OCI-LY1 (cell line): Measurements from ENCODE around the gene ZNF438.

Experiments used
- H2AFZ ChIP-seq: fragments of 200-600 bp; sonication (generic), shearing (Covaris generic); 2 replicates; pipeline ENCODE4 v1.6.0; 2014; ENCODE audit warnings: antibody characterized with exemption, mild to moderate bottlenecking, low read length
- H3F3A ChIP-seq: fragments of 200-600 bp; sonication (generic), shearing (Covaris generic); 2 replicates; pipeline ENCODE4 v1.6.0; 2014; ENCODE audit warnings: mild to moderate bottlenecking, antibody characterized with exemption, low read length, moderate library complexity; ENCODE audit not compliant: insufficient read depth
- H3K27ac ChIP-seq: fragments of 200-600 bp; sonication (generic); 2 replicates; pipeline ENCODE4 v1.5.1; 2014; ENCODE audit warnings: low read length, mixed run types, mild to moderate bottlenecking, low read depth; ENCODE audit not compliant: poor library complexity, severe bottlenecking
- H3K27me3 ChIP-seq: fragments of 200-600 bp; sonication (generic); 2 replicates; pipeline ENCODE4 v1.6.0; 2014; ENCODE audit warnings: antibody characterized with exemption, mild to moderate bottlenecking, low read length, moderate library complexity; ENCODE audit not compliant: insufficient read depth
- H3K36me3 ChIP-seq: fragments of 200-600 bp; sonication (generic); 2 replicates; pipeline ENCODE4 v1.6.1; 2014; ENCODE audit warnings: mild to moderate bottlenecking, antibody characterized with exemption, low read length, moderate library complexity, mixed read lengths; ENCODE audit not compliant: insufficient read depth
- H3K4me1 ChIP-seq: fragments of 200-600 bp; sonication (generic); 2 replicates; pipeline ENCODE4 v1.5.1; 2014; ENCODE audit warnings: mild to moderate bottlenecking, low read length, moderate library complexity; ENCODE audit not compliant: insufficient read depth, severe bottlenecking
- H3K4me2 ChIP-seq: fragments of 200-600 bp; sonication (generic), shearing (Covaris generic); 2 replicates; pipeline ENCODE4 v1.6.1; 2014; ENCODE audit warnings: low read length
- H3K4me3 ChIP-seq: fragments of 200-600 bp; sonication (generic); 2 replicates; pipeline ENCODE4 v1.5.1; 2014; ENCODE audit warnings: low read length, low read depth, mild to moderate bottlenecking, mixed read lengths; ENCODE audit not compliant: poor library complexity, severe bottlenecking
- H3K79me2 ChIP-seq: fragments of 200-600 bp; shearing (Covaris generic); 2 replicates; pipeline ENCODE4 v1.6.1; 2016; ENCODE audit warnings: mixed run types, low read length, mixed read lengths; ENCODE audit not compliant: insufficient read depth
- H3K9ac ChIP-seq: fragments of 200-600 bp; sonication (generic), shearing (Covaris generic); 2 replicates; pipeline ENCODE4 v1.6.1; 2014; ENCODE audit warnings: mild to moderate bottlenecking, low read length, mixed read lengths
- H3K9me2 ChIP-seq: fragments of 200-600 bp; sonication (generic), shearing (Covaris generic); 2 replicates; pipeline ENCODE4 v1.6.1; 2014; ENCODE audit warnings: low read depth, mild to moderate bottlenecking, low read length, mixed read lengths
- H3K9me3 ChIP-seq: fragments of 200-600 bp; shearing (Covaris generic); 2 replicates; pipeline ENCODE4 v1.6.1; 2014; ENCODE audit warnings: low read length, mixed read lengths
- H4K20me1 ChIP-seq: fragments of 200-600 bp; sonication (generic), shearing (Covaris generic); 2 replicates; pipeline ENCODE4 v1.6.0; 2016; ENCODE audit warnings: mild to moderate bottlenecking, low read length; ENCODE audit not compliant: insufficient read depth
- EZH2 ChIP-seq: fragments of 200-600 bp; sonication (generic), shearing (Covaris generic); IDR thresholded peaks from 2 replicates; pipeline ENCODE4 v1.8.0; 2017; ENCODE audit warnings: borderline replicate concordance, mixed run types, mild to moderate bottlenecking, antibody characterized with exemption, low read length, moderate library complexity, mixed read lengths
- TF ChIP-seq, protein P1 (sequence below): fragments of 200-600 bp; sonication (generic), shearing (Covaris generic); IDR thresholded peaks from 2 replicates; pipeline ENCODE4 v1.5.1; 2017; ENCODE audit warnings: mild to moderate bottlenecking, antibody characterized with exemption, low read length, moderate library complexity, mixed read lengths

The ZNF438 gene

GRCh38 chr10:31001740-31002139, 29.9 kb downstream of the ZNF438 start:
- Histone ChIP-seq H3K36me3 (no peaks in the 10 kb centered on the region), H3K9me2 (no peaks in the 10 kb centered on the region), H3K4me3 (no peak overlapping the region), H2AFZ (no peak overlapping the region), H3F3A (no peaks in the 10 kb centered on the region), H3K4me2 (no peak overlapping the region), H3K4me1 (no peaks in the 10 kb centered on the region), H3K9me3 (no peaks in the 10 kb centered on the region), H4K20me1 (no peaks in the 10 kb centered on the region), H3K9ac (no peak overlapping the region), H3K79me2 (no peaks in the 10 kb centered on the region), H3K27me3 (no peaks in the 10 kb centered on the region; the same call in 1 of the 2 replicates), H3K27ac (no peak overlapping the region)
- TF ChIP-seq, protein P1, sequence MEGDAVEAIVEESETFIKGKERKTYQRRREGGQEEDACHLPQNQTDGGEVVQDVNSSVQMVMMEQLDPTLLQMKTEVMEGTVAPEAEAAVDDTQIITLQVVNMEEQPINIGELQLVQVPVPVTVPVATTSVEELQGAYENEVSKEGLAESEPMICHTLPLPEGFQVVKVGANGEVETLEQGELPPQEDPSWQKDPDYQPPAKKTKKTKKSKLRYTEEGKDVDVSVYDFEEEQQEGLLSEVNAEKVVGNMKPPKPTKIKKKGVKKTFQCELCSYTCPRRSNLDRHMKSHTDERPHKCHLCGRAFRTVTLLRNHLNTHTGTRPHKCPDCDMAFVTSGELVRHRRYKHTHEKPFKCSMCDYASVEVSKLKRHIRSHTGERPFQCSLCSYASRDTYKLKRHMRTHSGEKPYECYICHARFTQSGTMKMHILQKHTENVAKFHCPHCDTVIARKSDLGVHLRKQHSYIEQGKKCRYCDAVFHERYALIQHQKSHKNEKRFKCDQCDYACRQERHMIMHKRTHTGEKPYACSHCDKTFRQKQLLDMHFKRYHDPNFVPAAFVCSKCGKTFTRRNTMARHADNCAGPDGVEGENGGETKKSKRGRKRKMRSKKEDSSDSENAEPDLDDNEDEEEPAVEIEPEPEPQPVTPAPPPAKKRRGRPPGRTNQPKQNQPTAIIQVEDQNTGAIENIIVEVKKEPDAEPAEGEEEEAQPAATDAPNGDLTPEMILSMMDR = no peak
- no peak for TF ChIP-seq EZH2

- TF ChIP-seq EZH2 = no peak
- TF ChIP-seq, protein P1 = no peak
- Histone ChIP-seq H3K79me2 (no peaks in the 10 kb centered on the region), H2AFZ (no peak overlapping the region), H3F3A (no peaks in the 10 kb centered on the region), H3K9ac (no peak overlapping the region), H3K9me3 (no peaks in the 10 kb centered on the region), H3K27ac (no peak overlapping the region), H4K20me1 (no peaks in the 10 kb centered on the region), H3K4me1 (no peaks in the 10 kb centered on the region), H3K4me3 (no peak overlapping the region), H3K4me2 (no peak overlapping the region), H3K36me3 (no peaks in the 10 kb centered on the region), H3K9me2 (no peaks in the 10 kb centered on the region), H3K27me3 (no peaks in the 10 kb centered on the region)
Measured at GRCh38 chr10:31000867-31001266, 30.8 kb downstream of the ZNF438 start.

DNA sequence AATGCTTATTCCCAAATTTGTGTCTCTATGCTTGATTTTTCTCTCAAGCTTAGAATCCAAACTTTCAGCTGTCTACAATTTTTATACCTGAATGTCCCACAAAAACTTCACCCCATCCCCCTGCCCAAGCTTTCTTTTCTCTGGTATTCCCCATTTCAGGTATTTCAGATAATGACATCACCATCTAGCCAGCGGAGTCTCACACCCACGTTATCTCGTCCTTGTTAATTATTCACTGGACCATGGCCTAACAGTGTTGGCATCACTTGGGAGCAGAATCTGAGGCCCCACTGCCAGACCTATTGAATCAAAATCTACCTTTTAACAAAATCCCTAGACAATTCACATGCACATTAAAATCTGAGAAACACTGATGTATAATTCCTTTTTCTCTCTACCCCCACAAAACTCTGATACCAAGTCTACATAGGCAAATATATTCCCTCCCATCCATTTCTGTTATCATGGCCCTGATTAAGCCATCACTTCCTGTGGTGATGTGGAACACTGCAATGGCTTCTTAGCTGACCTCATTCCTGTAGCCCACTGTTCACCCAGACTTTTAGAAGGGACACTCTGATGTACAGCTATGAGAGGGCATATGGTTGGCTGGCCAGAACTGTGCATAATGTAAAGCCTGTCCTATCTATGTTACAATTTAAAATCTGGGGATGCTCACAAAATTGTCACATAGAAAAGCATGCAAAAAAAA, 31.4 kb downstream of the ZNF438 start:
- Histone ChIP-seq H3K4me2 (no peak overlapping the region), H3K36me3 (no peaks in the 10 kb centered on the region), H3K27me3 (no peaks in the 10 kb centered on the region), H3K9ac (no peak overlapping the region), H4K20me1 (no peaks in the 10 kb centered on the region), H3K9me3 (no peaks in the 10 kb centered on the region), H3K79me2 (no peaks in the 10 kb centered on the region), H3F3A (no peaks in the 10 kb centered on the region), H3K9me2 (no peaks in the 10 kb centered on the region), H3K4me3 (no peak overlapping the region), H3K27ac (no peak overlapping the region), H2AFZ (no peak overlapping the region), H3K4me1 (no peaks in the 10 kb centered on the region)
- TF ChIP-seq, protein P1 = no peak
- TF ChIP-seq EZH2 = no peak
